Lung (tissue), 12 donors: ENCODE data around the gene TMEM52. TPM values are rescaled to one million over a fixed set of nuclear protein-coding genes. Genes with fewer than 3 reads are reported as not detected.

Experiments
- ATAC-seq: fragments of 200-7000 bp; cut with Tn5 transposase; one replicate; pipeline ENCODE4 v1.9.1; 2020; ENCODE audit warnings: moderate number of reproducible peaks; ENCODE audit not compliant: insufficient read depth, low FRiP score
- DNase-seq, 3 donors: peaks; one replicate each; pipeline ENCODE4 v3.0.0-alpha.2; 2013 to 2017
- H3K27ac ChIP-seq, 2 donors: one replicate each; pipeline ENCODE4 v1.5.1; 2013; ENCODE audit warnings: mild to moderate bottlenecking in 2 of 2, moderate library complexity in 2 of 2, control low read depth in 1 of 2, inconsistent platforms in 1 of 2, low read depth in 1 of 2, low read length in 1 of 2
- H3K27me3 ChIP-seq, 3 donors: one replicate each; pipeline ENCODE4 v1.5.1; 2013; ENCODE audit warnings: low read length in 2 of 3; ENCODE audit not compliant: control insufficient read depth in 3 of 3, insufficient read depth in 3 of 3
- H3K36me3 ChIP-seq, 4 donors: one replicate each; pipeline ENCODE4 v1.5.1; 2013; ENCODE audit warnings: low read length in 4 of 4, mild to moderate bottlenecking in 1 of 4, moderate library complexity in 1 of 4; ENCODE audit not compliant: control insufficient read depth in 4 of 4, insufficient read depth in 4 of 4
- H3K4me1 ChIP-seq, 5 donors: one replicate each; pipeline ENCODE4 v1.5.1; 2013; ENCODE audit warnings: low read length in 5 of 5, mild to moderate bottlenecking in 2 of 5, moderate library complexity in 1 of 5; ENCODE audit not compliant: control insufficient read depth in 5 of 5, insufficient read depth in 5 of 5
- H3K4me3 ChIP-seq: one replicate; pipeline ENCODE4 v1.5.1; 2013; ENCODE audit warnings: mild to moderate bottlenecking, control low read depth, moderate library complexity
- H3K9ac ChIP-seq, 2 donors: one replicate each; pipeline ENCODE4 v1.5.1; 2013; ENCODE audit warnings: low read length in 2 of 2, control low read depth in 1 of 2; ENCODE audit not compliant: insufficient read depth in 1 of 2
- H3K9me3 ChIP-seq, 4 donors: one replicate each; pipeline ENCODE4 v1.5.1; 2013; ENCODE audit warnings: low read length in 3 of 4, mild to moderate bottlenecking in 1 of 4, moderate library complexity in 1 of 4; ENCODE audit not compliant: control insufficient read depth in 4 of 4, insufficient read depth in 3 of 4
- WGBS, 2 donors: extraction: QIAGEN DNeasy Blood & Tissue Kit; methylation state at CpG; one replicate each; pipeline ENCODE4 v1.1.7; 2013; 5-methylcytosine and 5-hydroxymethylcytosine counted together
- polyA plus RNA-seq, 2 donors: library from polyadenylated mRNA; stranded (reverse); fragments of 200-250 nt; gene quantifications; one replicate each; pipeline ENCODE4 v1.2.1, GENCODE V29; 2013
- total RNA-seq, 2 donors: library from RNA; depleted of rRNA in 1 of 2; stranded (reverse); fragments of >200 nt in 1 of 2; gene quantifications; one replicate each; pipeline ENCODE4 v1.2.1, GENCODE V29; 2014 to 2021
- TF ChIP-seq, protein P1 (sequence below): IDR thresholded peaks from 2 replicates; pipeline ENCODE4 v1.5.1; 2012; ENCODE audit warnings: mild to moderate bottlenecking; ENCODE audit errors: control extremely low read depth, extremely low read depth
- donor health status: control.
- donor health status: control.
- donor health status: Bipolar disorder and iron deficiency.
- donor health status: healthy.
- donor health status: DM: yes; HTN: yes; CAD: no.

TMEM52 gene
- total and polyA plus RNA-seq, 4 donors, result 2.8 to 6.1 (median 3.1) TPM; not detected in 1

DNA sequence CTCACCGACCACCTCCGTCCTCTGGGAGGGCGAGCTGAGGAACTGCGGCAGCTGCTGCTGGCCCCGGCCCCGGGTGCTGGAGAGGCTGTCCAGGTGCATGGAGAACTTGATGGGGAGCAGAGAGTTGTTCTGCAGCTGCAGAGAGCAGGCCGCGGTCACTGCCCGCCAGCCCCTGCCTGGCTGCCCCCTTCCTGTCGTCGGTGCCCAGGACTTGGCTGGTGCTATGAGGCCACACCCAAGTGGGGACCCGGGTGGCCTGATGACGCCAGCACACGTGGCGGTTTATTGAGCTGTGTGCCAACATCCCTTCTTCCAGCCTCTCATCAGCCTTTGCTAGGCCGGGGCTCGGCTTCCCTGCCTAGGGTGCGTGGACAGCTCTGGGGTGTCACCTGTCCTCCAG lies 5.3 kb upstream of the TMEM52 start:
- DNase-seq (peak in 1 of 3 donors; percentile 24), ATAC-seq (no peak)
- Histone ChIP-seq H3K4me1 (peaks cover 0 to 7% (median 0%) of the 10 kb centered on the region in 5 donors), H3K4me3 (no peak overlapping the region), H3K27me3 (peaks cover 0 to 4% (median 0%) of the 10 kb centered on the region in 3 donors), H3K9ac (no peak overlapping the region), H3K9me3 (no peaks in the 10 kb centered on the region), H3K36me3 (no peaks in the 10 kb centered on the region), H3K27ac (no peak overlapping the region)
- 36 to 39% methylated on average over 15 to 18 of the region's 18 CpGs for WGBS, 2 donors
- TF ChIP-seq, protein P1, sequence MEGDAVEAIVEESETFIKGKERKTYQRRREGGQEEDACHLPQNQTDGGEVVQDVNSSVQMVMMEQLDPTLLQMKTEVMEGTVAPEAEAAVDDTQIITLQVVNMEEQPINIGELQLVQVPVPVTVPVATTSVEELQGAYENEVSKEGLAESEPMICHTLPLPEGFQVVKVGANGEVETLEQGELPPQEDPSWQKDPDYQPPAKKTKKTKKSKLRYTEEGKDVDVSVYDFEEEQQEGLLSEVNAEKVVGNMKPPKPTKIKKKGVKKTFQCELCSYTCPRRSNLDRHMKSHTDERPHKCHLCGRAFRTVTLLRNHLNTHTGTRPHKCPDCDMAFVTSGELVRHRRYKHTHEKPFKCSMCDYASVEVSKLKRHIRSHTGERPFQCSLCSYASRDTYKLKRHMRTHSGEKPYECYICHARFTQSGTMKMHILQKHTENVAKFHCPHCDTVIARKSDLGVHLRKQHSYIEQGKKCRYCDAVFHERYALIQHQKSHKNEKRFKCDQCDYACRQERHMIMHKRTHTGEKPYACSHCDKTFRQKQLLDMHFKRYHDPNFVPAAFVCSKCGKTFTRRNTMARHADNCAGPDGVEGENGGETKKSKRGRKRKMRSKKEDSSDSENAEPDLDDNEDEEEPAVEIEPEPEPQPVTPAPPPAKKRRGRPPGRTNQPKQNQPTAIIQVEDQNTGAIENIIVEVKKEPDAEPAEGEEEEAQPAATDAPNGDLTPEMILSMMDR, result no peak

DNA sequence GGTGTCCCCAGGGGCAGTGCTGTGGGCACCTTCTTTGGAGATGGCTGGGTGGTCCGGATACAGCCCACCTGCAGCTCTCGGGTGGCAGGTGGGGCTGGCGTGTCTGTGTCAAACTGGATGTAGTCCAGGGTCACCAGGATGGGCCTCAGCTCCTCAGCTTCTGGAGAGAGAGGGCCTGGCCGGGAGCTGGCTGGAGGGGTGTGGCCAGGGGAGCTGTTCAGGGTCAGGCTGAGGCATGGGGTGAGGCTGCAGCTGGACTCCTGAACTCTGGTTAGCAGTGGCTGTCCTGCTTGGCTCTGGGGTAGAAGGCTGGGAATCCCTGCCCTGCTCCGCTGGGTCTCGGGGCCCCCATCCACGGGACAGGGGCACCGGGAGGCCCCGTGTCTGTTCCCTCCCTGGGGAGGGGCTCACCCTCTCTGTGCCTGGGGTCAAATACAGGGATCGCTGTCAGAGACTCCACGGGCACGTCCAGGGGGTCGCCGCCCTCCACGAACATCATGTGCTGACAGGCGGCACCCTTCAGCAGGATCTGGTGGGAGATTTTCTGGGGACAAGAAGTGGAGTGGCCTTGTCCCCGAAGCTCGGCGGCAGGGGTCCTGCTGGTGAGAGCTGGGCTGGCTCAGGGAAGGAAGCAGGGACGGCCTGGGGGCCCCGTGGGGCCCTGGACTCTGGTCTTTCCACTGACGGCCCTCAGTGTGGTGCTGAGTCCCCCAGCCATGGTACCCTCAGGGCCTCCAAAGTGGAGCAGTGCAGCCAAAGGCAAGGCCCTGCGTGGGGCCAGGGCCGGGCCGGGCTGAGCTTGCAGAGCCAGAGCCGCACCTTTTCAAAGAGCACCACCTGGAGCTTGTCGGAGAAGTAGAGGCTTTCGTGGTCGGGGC lies 4.1 kb upstream of the TMEM52 start:
- TF ChIP-seq, protein P1, result no peak
- peak in 1 of 3 donors; percentile 6 for DNase-seq
- Histone ChIP-seq H3K36me3 (no peaks in the 10 kb centered on the region), H3K9me3 (no peaks in the 10 kb centered on the region), H3K4me3 (no peak overlapping the region), H3K27me3 (peaks cover 0 to 4% (median 0%) of the 10 kb centered on the region in 3 donors), H3K9ac (no peak overlapping the region), H3K27ac (no peak overlapping the region), H3K4me1 (peaks cover 0 to 12% (median 3%) of the 10 kb centered on the region in 5 donors)
- 76 to 78% methylated on average over 29 of the region's 29 CpGs for WGBS, 2 donors
- no peak for ATAC-seq

DNA sequence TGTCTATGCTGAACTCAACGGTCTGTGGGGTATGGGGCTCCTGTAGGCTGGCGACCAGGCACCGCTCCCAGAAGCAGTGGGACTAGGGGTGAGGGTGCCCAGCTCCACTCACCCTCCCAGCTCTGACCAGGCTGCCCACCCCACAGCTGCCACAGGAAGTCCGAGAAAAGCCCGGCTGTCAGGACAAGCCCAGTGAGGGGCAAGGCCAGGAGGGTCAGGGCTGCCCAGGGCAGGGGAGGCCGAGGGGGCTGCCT lies 3.5 kb upstream of the TMEM52 start:
- Histone ChIP-seq H3K36me3 (no peaks in the 10 kb centered on the region), H3K9ac (no peak overlapping the region), H3K27me3 (peaks cover 0 to 4% (median 0%) of the 10 kb centered on the region in 3 donors), H3K9me3 (no peaks in the 10 kb centered on the region), H3K4me1 (peaks cover 0 to 15% (median under 1%) of the 10 kb centered on the region in 5 donors), H3K4me3 (no peak overlapping the region), H3K27ac (no peak overlapping the region)
- TF ChIP-seq, protein P1, result no peak
- 87 to 91% methylated on average over 6 of the region's 6 CpGs for WGBS, 2 donors
- ATAC-seq (no peak), DNase-seq (no peak)
